NCI-H226 (cell line): ENCODE data around the gene TMEM184B.

Experiments used
- DNase-seq: peaks from one replicate; pipeline ENCODE4 v3.0.0-alpha.2; 2015

TMEM184B gene

GRCh38 chr22:38272373-38273134 lies at the start of gene TMEM184B:
Gene TMEM184B, minus strand, starts transcription at chr22:38273010. Its CDS starts 25,049 bp downstream, at chr22:38247961.
- DNase-seq, result peak; percentile 34

GRCh38 chr22:38320605-38321402 lies 48.0 kb upstream of the TMEM184B start:
- DNase-seq, result no peak

- DNase-seq, result no peak
Measured at GRCh38 chr22:38318792-38319773, 46.3 kb upstream of the TMEM184B start.

GRCh38 chr22:38317995-38318715 lies 45.3 kb upstream of the TMEM184B start:
- peak; percentile 74 for DNase-seq

DNA sequence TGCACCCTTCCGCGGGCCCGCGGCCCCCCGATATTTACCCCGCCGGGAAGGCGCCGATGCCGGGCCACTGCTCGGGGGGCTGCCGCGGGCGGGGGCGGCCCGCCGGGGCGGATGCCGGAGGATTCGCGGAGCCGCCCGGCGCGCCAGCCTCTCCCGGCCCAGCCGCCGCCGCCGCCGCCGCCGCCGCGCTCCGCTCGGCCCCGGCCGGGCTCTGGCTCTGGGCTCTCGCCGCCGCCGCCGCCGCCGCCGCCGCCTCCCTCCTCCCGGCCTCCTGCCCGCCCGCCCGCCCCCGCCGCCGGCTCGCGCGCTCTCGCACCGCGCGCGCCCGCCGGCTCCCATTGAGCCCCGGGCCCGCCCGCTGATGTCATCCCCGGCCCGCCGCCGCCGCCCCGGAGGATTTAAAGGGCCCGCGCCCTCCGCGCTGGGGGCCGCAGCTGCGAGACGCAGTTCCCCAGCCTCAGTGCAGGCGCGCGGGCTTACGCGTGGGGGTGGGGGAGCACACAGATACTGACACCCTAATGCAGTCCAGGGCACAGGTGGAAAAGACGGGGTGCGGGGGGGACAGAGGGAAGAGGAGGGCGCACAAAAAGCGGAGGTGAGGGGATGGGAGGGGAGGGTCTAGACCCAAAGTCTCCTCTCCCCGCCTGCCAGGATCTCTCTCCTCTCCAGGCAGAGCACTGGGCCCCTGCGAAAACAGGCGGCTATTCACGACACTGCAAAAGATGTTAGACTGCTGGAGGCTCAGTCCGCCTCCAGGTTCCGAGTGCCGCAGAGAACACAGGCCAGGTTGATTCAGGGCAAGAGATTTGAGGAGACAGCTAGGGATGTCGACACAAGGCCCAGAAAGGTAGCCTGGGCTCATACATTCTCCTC lies 44.5 kb upstream of the TMEM184B start, which contains the start of gene CSNK1E:
Gene CSNK1E (minus strand): TSS at position 312 of the 873 bp plus-strand sequence. CDS start 3,276 bp downstream, outside the sequence.
- peak; percentile 9 for DNase-seq

- no peak for DNase-seq
Measured at GRCh38 chr22:38316364-38317121, 43.7 kb upstream of the TMEM184B start.

DNA sequence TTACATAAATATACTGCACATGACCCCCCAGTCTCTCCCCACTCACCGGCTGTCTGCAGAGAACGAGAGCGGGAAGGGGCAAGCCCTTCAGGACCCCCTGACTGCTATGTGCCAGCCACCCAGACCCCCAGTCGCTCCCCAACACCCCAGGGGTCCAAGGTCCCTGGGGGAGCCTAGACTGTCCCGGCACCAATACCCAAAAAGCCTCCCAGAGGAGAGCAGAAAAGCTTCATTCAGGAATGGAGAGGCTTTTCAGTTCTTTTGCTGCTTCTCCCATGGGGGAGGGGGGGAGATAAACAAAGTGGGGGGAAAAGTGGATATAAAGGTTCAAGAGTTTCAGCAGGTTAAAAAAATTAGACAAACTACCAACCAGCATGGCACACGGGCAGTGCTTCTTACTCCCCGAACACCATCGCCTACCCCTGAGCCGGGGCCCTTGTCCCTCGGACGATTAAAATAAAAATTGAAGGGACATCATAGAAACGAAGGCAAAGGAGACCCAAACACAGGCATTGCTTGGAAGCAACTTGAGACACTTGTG lies 43.1 kb upstream of the TMEM184B start:
- DNase-seq, result no peak

DNA sequence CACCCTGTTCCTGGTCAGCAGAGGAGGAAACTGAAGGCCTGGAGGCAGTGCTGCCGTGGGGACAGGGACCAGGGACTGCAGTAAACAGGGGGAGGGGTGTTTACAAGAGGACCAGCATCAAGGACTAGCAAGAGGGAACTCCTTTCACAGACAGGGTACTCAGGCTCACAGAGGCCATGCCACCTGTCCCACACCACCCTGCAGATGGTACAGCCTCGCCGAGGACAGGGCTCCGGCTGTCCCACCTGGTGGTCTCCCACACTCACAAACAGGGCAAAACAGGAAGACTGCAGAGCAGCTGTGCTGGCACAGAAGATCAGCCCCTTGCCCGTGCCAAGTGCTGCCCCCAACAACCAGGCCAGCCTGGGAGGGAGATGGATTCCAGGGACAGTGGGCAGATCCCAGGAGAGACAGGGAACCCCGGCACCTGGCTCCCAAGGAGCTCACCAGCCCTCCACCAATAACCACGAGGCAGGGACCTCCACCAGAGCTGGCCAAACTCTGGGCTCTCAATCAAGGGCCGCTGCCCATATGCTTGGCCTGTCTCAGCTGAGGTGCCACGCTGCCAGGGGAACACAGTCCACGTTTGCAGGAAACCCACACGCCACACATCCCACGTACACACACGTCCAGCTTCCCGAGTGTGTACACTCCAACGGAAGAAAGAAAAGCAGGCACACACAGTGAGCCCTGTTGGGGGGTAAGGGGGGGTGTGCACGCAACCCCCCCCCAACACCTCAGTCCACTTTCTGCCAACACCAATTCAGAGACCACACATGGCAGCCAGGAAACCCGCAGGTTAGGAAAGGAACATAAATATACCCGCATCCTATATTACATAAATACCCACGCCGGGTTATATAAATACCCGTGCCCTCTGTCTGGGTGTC lies 42.4 kb upstream of the TMEM184B start:
- no peak for DNase-seq

DNA sequence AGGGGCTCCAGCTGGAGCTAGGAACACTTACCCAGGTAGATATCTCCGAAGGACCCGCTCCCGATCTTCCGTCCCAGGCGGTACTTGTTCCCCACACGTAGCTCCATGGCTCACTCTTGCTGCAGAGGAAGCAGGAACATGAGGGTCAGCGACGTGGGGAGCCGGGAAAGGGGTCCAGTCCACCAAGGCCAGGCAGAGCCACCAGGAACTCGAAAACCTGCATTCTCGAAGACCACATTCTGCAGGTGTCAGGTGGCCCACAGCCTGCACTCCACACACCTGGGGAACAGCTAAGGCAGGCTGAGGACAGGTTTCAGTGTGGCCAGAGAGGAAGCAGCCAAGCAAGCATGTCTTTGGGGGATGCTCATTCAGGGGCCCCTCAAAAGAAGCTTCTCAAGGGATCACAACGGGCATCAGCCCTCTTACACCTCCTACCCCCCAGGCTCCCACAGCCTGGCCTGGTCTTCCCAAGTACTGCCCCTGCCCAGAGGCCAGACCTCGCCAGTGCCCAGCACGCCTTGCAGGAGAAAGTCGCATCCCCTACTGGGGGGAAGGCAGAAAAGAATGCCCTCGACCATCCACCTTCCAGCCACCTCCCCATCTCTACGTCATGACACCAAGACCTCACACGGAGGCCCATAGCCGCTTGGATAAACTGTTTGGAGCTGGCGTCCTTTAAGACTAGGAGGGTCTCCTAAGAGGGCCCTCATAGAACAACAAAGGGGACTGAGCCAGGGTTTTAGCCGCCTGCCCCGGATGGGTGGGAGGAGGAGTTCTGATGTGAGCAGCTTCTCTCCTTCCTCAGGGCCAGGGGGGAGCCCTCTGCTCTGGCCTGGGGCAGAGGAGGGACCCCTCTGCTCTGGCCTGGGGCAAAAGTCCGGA lies 41.5 kb upstream of the TMEM184B start:
- DNase-seq, result no peak

GRCh38 chr22:38313384-38313955 lies 40.7 kb upstream of the TMEM184B start:
- peak; percentile 72 for DNase-seq

DNA sequence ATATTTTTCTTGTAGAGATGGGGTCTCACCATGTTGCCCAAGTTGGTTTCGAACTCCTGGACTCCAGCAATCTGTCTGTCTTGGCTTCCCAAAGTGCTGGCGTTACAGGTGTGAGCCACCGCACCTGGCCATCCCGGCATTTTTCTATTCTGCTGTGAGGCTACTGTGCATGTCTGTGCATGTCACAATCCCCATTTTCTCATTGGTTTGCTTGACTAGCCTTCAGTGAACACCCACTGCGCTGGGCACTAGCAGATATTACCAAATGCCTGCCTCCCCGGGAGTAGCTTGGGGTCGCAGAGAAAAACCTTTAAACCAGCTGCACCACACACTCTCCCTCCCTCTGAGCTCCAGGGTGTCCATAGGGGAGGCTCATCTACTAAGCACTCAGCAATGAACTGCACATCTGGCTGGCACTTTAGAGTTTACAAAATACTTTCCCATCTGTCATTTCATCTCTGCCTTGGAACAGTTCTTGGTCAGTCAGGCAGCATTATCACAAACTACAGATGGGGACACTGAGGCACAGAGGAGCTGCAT lies 39.5 kb upstream of the TMEM184B start:
- no peak for DNase-seq

DNA sequence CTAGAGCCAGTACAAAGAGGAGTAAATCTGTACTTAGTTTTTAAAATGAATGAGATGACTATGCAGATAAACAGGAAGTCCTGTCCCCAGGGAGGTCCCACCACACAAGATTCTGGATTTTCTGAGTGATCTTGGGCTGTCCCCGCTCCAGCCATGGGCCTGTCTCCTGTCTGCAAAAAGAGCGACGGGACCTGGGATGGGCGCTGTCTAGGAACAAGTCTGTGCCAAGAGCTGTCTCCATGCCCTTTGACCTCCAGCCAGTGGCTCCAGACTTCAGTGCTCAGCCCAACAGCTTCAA lies 38.5 kb upstream of the TMEM184B start:
- no peak for DNase-seq

- DNase-seq, result no peak
Measured at GRCh38 chr22:38310518-38311322, 37.9 kb upstream of the TMEM184B start.

- no peak for DNase-seq
Measured at GRCh38 chr22:38309614-38310517, 37.1 kb upstream of the TMEM184B start.

GRCh38 chr22:38308791-38309498 lies 36.1 kb upstream of the TMEM184B start:
- no peak for DNase-seq
